GM21786 (cell line): ENCODE measurements around the gene PXDC1.
A peak's percentile ranks its signal among the peaks of the same experiment; 100 is the strongest.
"Not testable (repeated sequence)": the region's sequence is repeated elsewhere in the genome, so short reads cannot be mapped to it uniquely, and the experiment has no call there.

ENCODE experiments used
- ATAC-seq: cut with Tn5 transposase; IDR thresholded peaks from one replicate; pipeline ENCODE4 v1.9.1; 2021; ENCODE audit not compliant: unreplicated experiment

Gene PXDC1

DNA sequence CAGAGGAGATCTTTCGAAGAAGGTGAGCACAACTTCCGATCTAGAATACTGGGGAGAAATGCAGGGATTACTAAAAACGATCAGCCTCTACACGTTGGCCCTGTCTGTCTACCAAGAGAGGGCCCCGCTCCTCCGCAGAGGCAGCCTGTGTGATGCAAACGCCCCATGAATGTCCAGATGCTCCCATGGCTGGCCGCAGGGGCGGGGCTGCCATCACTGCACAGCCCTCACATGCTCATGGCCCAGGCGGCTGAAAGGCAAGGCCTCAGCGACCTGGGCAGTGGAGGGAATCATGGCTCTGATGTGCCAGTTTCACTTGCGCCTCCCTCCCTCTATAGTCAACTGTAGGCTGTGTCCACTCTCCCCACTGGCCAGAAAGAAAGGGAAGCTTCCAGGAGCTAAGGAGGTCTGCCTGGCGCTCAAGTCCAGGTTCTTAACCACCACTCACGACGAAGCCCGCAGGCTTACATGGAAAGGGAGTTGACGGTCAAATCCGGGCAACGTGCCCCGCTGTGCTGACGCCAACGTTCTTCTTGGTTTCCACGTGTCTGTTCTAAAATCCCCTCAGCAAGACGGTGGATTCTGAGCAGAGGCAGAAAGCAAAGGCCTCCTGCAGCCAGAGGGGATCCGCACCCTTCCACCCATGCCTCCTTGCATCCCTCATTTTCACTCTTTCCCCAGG lies 14.2 kb downstream of the PXDC1 start:
- ATAC-seq, result no peak

DNA sequence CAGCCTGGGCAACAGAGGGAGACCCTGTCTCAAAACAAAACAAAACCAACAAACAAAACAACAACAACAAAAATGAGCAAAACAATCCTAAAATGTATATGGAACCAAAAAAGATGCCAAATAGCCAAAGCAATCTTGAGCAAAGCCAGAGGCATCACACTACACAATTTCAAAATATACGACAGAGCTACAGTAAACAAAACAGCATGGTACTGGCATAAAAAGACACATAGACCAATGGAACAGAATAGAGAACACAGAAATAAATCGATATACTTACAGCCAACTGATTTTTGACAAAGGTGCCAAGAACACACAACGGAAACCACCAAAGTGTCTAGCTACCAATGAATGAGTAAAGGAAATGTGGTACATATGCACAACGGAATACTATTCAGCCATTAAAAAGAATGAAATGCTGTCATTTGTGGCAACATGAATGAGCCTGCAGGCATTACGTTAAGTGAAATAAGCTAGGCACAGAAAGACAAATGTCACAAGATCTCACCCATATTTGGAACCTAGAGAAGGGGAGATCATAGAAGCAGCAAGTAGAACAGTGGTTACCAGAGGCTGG lies 16.4 kb downstream of the PXDC1 start:
- ATAC-seq, result no peak

DNA sequence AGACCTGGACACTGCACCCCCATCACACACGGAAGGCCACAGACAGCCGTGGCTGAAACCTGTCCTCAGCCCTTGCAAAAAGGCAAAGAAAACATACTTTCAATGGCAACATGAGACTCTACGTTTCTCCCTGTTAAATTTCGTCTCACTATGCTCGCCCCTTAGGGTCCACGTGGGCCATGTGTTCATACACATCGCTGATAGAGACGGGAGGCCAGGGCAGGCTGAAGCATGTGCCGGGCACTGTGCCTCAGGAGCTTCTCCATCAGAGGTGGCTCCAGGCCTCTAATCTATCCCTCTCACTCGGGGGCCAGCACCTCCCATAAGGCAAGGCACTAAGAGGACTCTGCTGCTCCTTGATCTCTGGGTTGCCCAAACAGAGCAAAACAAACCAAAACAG lies 17.5 kb downstream of the PXDC1 start:
- ATAC-seq, result no peak

DNA sequence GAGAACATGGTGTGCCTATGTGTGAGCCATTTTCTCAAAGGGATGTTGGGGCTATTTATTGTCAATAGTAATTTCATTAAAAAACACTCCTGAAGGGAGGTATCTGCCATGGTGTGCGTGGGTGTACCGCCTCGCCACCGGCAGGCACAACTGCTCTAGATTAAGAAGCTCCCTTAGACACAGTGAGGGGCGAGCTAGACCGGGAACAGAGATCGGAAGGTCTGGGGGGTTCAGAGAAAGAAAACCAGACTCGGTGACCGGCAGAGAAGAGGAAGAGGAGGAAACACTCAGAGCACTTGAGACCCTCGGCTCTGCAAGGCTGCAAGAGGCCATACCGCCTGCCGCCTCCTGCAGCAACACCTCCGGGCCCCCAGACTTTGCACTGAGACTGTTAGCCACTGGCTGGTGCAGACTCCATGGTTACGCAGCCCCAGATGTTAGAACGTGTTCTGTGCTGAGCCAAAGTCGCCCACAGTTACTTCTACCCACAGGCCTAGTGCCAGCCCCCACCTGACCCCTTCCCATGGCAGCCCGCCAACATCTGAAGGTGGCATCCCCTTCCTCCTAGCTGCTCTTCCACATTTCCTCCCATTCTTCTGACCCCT lies 18.1 kb downstream of the PXDC1 start:
- no peak for ATAC-seq

DNA sequence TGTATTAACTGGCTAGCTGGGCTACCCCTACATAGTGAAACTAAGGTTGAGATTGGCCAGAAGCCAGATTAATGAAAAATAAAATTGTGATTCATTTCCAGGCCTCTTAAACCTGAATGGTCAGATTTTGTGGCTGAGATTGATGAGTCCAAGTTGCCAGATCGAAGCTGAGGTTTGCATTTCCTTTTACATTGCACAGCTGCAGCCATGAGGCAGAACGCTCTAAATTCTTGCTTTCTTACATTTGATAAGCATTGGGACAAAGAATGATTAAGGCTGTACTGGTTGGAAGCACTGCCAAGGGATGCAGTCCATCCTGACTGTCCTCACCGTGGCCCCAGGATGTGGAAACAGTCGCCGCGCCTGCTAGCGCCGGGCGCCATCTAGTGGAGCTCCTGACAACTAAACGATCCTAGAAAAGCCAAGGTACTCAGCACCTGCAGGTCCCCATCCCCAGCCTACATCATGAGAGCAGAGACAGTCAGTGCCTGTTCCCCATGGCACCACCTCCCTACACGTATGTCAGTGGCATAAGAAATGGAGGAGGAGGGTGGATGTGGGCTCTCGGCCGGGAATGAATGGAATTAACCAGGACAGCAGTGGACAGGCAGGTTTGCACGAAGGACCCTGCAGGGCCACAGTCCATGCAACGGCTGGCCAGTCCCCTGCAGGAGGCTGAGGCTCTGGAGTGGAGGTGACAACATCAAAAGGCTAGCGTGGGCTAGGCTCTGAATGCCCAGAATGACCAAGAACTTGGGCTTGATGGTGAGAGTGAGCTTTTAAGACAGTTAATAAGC lies 19.0 kb downstream of the PXDC1 start:
- ATAC-seq, result peak; percentile 48

DNA sequence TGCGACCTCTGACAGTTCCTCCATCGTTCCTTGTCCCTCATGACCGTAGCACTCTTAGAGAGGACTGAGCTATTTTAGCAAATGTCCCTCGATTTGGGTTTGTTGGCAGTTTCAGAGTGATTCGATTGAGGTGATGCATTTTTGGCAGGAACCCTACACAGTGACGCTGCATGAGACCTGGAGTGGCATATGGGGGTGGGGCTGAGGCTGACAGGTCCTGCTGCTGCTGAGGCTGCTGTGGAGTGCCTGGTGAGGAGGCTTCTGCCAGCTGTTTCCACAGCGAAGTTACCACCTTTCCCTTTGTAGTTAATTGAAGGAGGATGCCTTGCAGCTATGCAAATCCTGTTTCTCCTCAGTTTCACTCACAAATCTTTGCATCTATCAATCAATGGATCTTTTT lies 19.8 kb downstream of the PXDC1 start:
- ATAC-seq, result no peak

DNA sequence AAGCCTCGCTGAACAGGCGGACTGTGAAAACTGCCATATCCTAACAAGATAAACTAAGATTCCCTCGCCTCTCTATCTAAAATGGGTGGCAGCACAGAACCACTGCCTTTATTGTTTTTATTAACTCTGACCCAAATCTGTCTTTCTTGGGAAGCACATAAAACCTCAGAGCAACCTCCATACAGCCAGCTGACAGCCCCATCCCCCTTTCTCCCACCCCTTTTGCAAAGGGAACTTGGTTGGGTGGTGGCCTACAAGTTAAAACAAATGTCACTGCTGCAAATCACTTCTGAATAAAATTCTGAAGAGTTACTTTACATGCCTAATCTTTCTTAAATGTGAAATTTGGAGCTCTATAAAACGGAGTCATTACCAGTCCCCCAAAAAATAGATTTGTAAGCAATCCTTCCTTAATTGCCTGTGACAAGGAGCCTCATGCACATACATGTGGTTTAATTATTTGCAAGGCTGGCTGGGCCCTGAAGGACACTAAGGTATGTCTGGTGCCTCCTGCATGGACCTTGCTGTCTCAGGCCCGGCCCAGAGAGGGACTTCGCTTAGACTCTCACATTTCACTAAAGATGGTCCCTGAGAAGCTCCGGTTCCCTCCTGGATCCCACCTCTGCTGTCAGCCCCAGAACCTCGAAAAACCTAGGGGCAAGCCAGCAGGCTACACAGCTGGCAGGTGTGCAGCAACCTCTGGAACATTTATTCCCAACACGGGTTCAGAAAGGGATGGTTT lies 21.7 kb downstream of the PXDC1 start:
- ATAC-seq, result no peak

DNA sequence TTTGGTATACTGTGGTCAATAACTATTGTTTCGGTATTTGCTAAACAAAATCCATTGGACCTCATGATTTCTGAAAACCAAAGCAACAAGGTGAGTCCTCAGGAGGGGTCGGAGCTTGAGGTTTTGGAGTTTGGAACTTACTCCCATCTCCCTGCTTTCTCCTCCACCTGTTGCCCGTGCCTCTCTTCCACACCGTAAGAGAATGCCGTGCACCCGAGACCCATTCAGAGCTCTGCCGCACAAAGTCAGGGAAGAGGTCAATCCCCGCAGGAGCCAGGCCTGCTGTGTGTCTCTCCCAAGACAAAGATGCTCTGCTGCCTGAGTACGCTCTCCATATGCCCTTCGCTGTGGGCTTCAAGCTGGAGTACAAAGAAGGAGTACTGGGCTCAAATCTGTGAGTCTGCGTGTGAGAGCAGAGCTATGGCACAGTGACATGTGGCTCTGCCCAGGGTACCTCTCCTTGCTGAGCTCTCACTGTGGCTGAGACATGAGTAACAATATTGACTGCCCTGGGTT lies 23.9 kb downstream of the PXDC1 start:
- no peak for ATAC-seq

DNA sequence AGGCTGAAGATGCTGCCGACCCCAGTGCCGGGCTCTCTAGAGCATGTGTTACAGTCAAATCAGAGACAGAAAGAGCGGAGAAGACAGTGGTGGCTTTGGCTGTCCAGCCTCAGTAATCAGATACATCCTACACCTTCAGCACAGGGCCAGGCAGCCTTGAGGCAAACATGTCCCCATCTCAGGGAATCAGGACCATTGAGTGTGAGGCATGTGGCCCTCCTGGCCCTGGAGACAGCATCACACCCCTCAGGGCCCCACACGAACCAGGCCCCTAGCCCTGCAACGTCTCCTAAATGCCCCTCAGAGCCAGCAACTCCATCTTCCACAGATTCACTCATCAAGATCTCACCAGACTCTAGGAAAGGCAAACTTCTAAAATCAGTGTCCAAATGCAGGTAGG lies 24.5 kb downstream of the PXDC1 start:
- ATAC-seq, result no peak

DNA sequence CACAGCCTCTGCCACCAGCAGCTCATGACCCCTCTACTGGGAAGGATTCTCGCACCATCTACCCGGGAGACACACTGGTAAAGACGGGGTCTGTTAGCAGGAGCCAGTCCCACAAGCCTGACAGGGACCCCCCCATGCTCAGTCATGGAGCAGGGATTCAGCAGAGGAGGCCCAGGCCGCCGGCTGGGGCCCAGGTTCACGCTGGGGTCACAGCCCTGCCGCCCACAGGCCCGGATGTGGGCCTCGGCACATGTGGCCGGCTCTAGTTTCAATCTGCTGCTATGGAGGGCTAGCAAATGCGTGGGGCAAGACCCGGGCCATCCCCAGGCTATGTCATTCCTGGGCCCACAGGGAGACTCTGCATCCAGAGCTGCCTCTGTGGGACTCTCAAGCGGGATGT lies 25.1 kb downstream of the PXDC1 start:
- no peak for ATAC-seq

DNA sequence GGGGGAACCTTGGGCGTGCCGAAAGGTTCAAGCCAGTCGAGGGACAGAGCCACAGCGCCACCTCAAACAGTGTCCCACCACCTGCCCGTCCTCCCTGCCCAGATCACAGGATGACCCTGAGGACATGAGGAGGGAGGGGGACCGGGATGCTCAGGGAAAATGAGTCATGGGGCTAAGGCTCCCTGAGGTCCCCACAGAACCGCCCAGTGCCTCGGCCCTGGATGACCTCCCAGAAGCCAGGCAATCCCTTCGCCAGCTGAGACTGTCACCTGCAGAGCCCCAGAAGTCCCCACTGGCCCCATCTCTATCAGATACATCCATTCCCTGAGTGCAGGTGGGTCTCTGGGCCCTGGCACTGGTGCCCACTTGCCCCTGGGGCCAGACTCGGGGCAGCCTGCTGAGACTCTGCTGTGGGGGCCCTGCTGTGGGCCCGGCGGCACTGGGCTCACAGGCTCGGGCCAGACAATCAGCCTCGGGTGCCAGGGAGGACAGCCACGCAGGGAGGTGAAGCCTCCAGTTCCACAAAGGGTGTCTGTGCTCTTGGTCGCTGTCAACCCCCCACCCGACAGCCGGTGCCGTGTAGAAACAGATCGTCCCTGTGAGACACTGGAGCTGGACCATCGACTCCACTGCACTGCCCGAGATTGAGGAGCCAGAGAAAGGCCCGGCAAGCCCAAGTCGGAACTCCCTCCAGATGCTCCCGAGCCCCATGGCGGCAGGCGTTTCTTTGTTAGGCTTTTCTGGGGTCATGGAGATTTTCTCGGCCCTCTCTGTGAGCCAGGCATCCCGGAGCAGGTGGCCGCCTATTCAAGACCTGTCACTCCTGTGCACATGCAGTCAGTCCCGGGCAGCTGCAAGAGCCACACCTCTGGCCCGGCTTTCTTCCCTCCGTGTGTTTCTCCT lies 26.1 kb downstream of the PXDC1 start:
- ATAC-seq, result no peak

DNA sequence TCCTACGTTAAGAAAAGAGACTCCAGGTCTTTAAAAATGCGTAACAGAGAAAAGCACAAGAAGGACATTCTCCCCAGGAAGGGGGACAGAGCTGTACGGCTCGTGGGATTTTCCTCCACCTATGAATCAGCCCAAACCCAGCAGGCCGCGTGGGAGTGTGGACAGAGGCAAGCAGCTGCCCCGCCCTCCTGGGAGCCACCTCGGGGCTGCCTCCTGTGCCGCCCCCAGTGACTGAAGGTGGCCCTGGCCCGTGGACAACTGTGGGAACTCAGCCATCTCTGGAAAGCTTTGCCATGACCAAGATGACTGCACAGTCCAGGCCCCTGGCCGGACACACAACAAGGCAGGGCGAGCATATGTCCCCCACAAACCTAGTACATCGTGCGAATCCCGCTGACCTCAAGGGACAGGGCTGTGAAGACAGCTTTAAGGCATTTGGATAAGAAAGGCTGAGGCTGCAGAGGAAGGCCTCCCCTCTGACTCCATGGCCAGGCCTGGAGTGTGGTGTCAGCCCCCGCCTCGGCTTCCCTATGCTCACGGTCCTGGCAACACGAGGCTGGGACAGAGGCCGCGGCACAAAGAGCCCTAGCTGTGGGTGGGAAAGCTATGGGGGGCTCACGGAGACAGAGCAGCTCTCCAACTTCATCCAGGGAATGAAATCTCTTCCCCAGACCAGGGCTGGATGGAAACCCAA lies 26.9 kb downstream of the PXDC1 start:
- ATAC-seq, result no peak

DNA sequence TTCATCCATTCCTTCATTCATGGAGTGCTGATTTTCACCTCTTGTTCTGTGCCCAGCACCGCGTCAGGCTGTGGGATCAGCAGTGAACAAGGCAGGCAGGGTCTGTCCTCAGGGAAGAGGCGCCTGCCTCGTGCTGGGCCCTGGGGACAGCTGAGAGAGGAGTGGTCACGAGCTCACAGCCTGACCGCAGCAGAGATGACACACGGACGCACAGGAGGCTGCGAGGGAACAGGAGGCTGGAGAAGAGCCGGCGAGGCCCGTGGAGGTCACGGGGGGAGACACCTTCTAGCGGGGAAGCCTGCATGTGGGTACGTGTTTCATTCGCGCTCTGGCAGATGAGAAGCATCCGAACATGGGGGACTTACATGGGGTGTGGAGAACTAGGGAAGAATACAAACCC lies 27.5 kb downstream of the PXDC1 start:
- ATAC-seq, result no peak

DNA sequence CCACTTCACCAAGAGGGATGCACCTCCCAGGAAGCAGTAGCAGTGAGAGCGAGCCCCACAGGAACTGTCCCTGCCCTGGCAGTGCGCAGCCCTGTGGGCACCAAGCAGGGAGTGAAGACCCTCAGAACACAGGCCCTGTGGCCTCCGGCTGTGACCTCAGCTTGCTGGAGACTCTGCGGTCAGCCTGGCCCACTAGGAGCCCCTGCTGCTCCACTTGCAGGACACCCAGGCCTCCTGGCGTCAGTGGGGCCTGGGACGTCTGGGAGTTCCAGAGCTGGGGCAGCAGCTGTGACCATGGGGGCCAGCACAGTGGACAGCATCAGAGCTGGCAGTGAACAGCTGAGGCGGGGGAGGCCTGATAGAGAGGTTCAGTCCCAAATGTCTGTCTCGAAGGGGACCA lies 28.3 kb downstream of the PXDC1 start:
- ATAC-seq, result no peak

DNA sequence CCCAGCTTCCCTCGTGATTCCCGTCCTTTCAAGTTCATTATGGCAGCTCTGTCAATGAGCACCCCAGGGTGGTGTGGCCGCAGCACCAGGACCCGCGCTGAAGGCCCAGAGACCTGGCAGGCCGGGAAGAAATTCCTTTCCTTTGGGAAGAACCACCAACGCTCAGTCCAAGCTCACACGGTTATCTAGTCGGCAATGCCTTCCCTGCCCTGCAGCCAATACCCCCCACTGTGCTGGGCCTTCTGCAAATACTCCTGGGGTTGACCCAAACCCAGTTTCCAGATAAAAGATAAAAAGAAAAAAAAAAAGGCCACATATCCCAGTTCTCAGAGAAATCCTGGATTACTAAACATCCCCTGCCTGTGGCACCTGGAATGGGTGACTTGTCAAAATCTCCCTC lies 28.7 kb downstream of the PXDC1 start:
- no peak for ATAC-seq

DNA sequence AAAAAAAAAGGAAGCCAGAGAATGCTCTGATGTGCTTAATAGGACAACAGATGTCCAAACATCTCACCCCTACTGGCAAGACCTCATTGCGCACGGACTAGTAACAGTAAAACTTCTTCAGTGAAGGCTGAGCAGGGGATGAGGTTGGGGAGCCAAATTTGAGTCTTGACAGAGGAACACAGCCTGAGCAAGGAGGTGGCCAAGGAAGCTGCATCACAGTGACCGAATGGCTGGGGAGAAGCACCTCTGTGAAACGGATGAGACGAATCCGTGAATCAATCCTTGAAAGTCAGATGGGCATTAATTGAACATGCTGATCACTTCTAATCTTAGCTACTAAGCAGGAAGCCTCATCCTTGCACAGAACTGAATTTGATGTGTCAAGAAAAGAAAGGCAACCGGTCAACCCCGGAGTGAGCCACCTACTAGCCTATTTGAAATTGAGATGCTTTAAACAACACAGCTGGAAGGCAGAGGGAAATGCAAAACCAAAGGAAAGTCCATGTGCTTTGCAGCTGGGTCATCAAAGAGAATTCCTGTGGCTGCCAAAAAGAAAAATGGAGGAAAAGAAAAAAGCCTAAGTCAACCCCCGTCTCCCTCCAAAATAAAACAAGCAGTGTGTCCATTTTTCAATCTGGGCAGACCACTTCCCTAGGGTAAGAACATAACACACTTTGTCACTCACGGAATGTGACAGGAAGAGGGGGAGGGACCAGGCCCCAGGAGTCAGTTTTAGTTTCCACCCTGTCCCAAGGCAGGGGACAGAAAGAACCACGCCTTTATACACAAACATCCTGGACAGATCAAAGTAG lies 29.5 kb downstream of the PXDC1 start:
- no peak for ATAC-seq

DNA sequence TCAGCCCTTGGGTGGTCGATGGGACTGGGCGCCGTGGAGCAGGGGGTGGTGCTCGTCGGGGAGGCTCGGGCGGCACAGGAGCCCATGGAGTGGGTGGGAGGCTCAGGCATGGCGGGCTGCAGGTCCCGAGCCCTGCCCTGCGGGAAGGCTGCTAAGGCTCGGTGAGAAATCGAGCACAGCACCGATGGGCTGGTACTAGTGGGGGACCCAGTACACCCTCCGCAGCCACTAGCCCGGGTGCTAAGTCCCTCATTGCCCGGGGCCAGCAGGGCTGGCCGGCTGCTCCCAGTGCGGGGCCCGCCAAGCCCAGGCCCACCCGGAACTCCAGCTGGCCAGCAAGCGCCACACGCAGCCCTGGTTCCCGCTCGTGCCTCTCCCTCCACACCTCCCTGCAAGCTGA lies 30.7 kb downstream of the PXDC1 start:
- ATAC-seq, result not testable (repeated sequence)

DNA sequence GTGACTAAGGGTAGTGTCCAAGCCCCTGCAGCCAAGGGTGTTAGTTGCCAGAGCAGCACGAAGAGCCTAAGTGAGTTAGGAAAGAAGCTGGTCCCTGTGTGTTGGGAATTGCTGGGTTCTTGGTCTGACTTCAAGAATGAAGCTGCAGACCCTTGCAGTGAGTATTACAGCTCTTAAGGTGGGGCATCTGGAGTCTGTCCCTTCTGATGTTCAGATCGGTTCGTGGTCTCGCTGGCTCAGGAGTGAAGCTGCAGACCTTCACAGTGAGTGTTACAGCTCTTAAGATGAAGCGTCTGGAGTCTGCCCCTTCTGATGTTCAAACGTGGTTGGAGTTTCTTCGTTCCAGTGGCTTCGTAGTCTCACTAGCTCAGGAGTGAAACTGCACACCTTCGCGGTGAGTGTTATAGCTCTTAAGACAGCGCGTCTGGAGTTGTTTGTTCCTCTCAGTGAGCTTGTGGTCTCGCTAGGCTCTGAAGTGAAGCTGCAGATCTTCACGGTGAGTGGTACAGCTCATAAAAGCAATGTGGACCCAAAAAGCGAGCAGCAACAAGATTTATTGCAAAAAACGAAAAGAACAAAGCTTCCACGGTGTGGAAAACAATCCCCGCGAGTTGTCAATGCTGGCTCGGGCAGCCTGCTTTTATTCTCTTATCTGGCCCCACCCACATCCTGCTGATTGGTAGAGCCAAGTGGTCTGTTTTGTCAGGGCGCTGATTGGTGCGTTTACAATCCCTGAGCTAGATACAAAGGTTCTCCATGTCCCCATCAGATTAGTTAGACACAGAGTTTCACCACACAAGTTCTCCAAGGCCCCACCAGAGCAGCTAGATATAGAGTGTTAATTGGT lies 31.8 kb downstream of the PXDC1 start:
- ATAC-seq, result no peak
